Naive B cell (primary cell): Measurements from ENCODE around the gene GLIPR1L2. TPM values are rescaled to one million over a fixed set of nuclear protein-coding genes. Genes with fewer than 3 reads are reported as not detected.

ENCODE experiments used
- polyA plus RNA-seq, 6 donors: library from polyadenylated mRNA; unstranded; fragments of 300-500 nt; fragmentation: Illumina TruSeq; gene quantifications; one replicate each; pipeline ENCODE4 v1.2.3, GENCODE V29; 2021; ENCODE audit warnings: low read depth in 6 of 6

Gene GLIPR1L2
- polyA plus RNA-seq, 6 donors from 2014 or later, result 0.37 to 0.89 (median 0.59) TPM; not detected in 2

Other genes starting within 250 kb of the GLIPR1L2 start
- not detected for gene KCNC2, start 181.2 kb upstream of the GLIPR1L2 start, polyA plus RNA-seq
- gene CAPS2, start 60.8 kb upstream of the GLIPR1L2 start, polyA plus RNA-seq, result 1 to 10 TPM; 2.1 to 9.4 (median 4.0) TPM
- not detected for gene GLIPR1L1, start 56.4 kb upstream of the GLIPR1L2 start, polyA plus RNA-seq
- gene GLIPR1, start 89.7 kb downstream of the GLIPR1L2 start, polyA plus RNA-seq, result 100 to 1,000 TPM; 238 to 289 (median 253) TPM
- gene KRR1, start 120.5 kb downstream of the GLIPR1L2 start, polyA plus RNA-seq, result 10 to 100 TPM; 56.1 to 81.7 (median 71.9) TPM